ENCODE data around the gene ZNF808. TPM values are rescaled to one million over a fixed set of nuclear protein-coding genes. Genes with fewer than 3 reads are reported as not detected.
"Not testable (repeated sequence)": the region's sequence is repeated elsewhere in the genome, so short reads cannot be mapped to it uniquely, and the experiment has no call there.

The ZNF808 gene
- polyA plus RNA-seq, 1 of the 3 experiments (the other 2 are of a cell fraction), result 3.3 TPM

- TF ChIP-seq USF1 (IDR thresholded peaks at IDR 0.05; ENCODE audit: borderline replicate concordance, low read depth) (no peak), RAD21 (IDR thresholded peaks at IDR 0.05; ENCODE audit: low read length) (no peak), EP300 (IDR thresholded peaks at IDR 0.05; ENCODE audit: borderline replicate concordance in 1 of 2, low read depth in 1 of 2, low read length in 1 of 2) (no peak), SMC3 (IDR thresholded peaks at IDR 0.05; ENCODE audit: low read depth, low read length) (no peak)
These were observed 11.3 kb upstream of the ZNF808 start (continued) for GRCh38 chr19:52516191-52516590.

GRCh38 chr19:52518646-52519045, 8.8 kb upstream of the ZNF808 start:
- Histone ChIP-seq H3K9me2 (no peaks in the 10 kb centered on the region), H3K9ac (no peak overlapping the region), H3K4me1 (ENCODE audit: control insufficient read depth in 1 of 2, insufficient read depth in 2 of 2, low read depth in 1 of 2, low read length in 1 of 2) (no peaks in the 10 kb centered on the region), H3K27ac (ENCODE audit: low read depth in 2 of 2, low read length in 1 of 2) (no peak overlapping the region), H3F3A (replicated peaks; ENCODE audit: insufficient read depth) (no peaks in the 10 kb centered on the region), H3K9me3 (no peaks in the 10 kb centered on the region), H4K20me1 (ENCODE audit: insufficient read depth) (no peaks in the 10 kb centered on the region), H2AFZ (ENCODE audit: low read depth) (no peak overlapping the region), H3K4me3 (ENCODE audit: low read depth in 2 of 2, low read length in 1 of 2) (no peak overlapping the region), H3K4me2 (no peak overlapping the region), H3K36me3 (replicated peaks in 1 of 2; ENCODE audit: control insufficient read depth in 1 of 2, insufficient read depth in 2 of 2, low read length in 1 of 2) (no peaks in the 10 kb centered on the region), H3K79me2 (ENCODE audit: insufficient read depth) (no peaks in the 10 kb centered on the region), H3K27me3 (ENCODE audit: insufficient read depth) (no peaks in the 10 kb centered on the region)
- TF ChIP-seq SMC3 (IDR thresholded peaks at IDR 0.05; ENCODE audit: low read depth, low read length) (no peak), CTCF (IDR thresholded peaks at IDR 0.05) (no peak), GATA2 (CRISPR knock-in tag; IDR thresholded peaks at IDR 0.05) (no peak), USF2 (IDR thresholded peaks at IDR 0.05; ENCODE audit: borderline replicate concordance, low read depth, low read length) (no peak), TEAD4 (IDR thresholded peaks at IDR 0.05; ENCODE audit: borderline replicate concordance, insufficient read depth) (no peak), JUND (IDR thresholded peaks at IDR 0.05) (no peak), TCF12 (IDR thresholded peaks at IDR 0.05) (no peak), NRF1 (IDR thresholded peaks at IDR 0.05; ENCODE audit: low read depth, low read length) (no peak), RAD21 (IDR thresholded peaks at IDR 0.05; ENCODE audit: low read length) (no peak), IRF3 (IDR thresholded peaks at IDR 0.05; ENCODE audit: low read depth, low read length) (no peak)
- DNase-seq, result no peak
- POLR2A ChIA-PET, result no interaction called here
- WGBS (ENCODE audit: low lambda C conversion rate), result 0% methylated on average over 2 of the region's 2 CpGs
- CTCF ChIA-PET, result no interaction called here

GRCh38 chr19:52519175-52519574, 8.3 kb upstream of the ZNF808 start:
- POLR2A ChIA-PET, result not testable (repeated sequence)

More at GRCh38 chr19:52519175-52519574, 8.3 kb upstream of the ZNF808 start:
- H3K4me1 ChIP-seq (ENCODE audit: control insufficient read depth in 1 of 2, insufficient read depth in 2 of 2, low read depth in 1 of 2, low read length in 1 of 2); CTCF ChIA-PET; H3K9me3 ChIP-seq; H3K36me3 ChIP-seq (replicated peaks in 1 of 2; ENCODE audit: control insufficient read depth in 1 of 2, insufficient read depth in 2 of 2, low read length in 1 of 2); H3K9ac ChIP-seq; H3K4me2 ChIP-seq; DNase-seq; H4K20me1 ChIP-seq (ENCODE audit: insufficient read depth); H3K27me3 ChIP-seq (ENCODE audit: insufficient read depth); H3K4me3 ChIP-seq (ENCODE audit: low read depth in 2 of 2, low read length in 1 of 2); H3K9me2 ChIP-seq; H3F3A ChIP-seq (replicated peaks; ENCODE audit: insufficient read depth); H2AFZ ChIP-seq (ENCODE audit: low read depth); H3K79me2 ChIP-seq (ENCODE audit: insufficient read depth); H3K27ac ChIP-seq (ENCODE audit: low read depth in 2 of 2, low read length in 1 of 2): not testable (repeated sequence)
- WGBS (ENCODE audit: low lambda C conversion rate), result 64% methylated on average over 7 of the region's 7 CpGs
